ENCODE measurements around the gene DHODH.

DNA sequence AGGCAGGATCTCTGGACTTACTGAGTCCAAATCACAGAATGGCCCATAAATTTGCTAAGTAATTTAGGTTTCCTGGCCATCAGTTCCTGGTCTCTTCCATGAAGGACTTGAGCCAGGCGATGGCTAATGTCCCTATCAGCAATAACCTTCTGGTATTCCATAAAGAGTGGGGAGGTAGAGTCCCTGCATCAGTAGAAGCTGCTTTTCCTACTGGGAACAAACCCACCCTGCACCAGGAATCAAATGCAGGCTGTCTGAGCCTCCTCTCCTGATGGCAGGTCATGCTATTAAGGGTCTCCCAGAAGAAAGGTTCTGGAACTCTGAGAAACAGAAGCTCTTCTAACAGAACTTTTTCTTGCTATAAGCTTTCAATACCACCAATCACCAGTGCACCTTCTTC is 53.0 kb downstream of the DHODH start:
- no peak for TF ChIP-seq POLR2A (IDR thresholded peaks at IDR 0.05)
- TF ChIP-seq, protein P1, sequence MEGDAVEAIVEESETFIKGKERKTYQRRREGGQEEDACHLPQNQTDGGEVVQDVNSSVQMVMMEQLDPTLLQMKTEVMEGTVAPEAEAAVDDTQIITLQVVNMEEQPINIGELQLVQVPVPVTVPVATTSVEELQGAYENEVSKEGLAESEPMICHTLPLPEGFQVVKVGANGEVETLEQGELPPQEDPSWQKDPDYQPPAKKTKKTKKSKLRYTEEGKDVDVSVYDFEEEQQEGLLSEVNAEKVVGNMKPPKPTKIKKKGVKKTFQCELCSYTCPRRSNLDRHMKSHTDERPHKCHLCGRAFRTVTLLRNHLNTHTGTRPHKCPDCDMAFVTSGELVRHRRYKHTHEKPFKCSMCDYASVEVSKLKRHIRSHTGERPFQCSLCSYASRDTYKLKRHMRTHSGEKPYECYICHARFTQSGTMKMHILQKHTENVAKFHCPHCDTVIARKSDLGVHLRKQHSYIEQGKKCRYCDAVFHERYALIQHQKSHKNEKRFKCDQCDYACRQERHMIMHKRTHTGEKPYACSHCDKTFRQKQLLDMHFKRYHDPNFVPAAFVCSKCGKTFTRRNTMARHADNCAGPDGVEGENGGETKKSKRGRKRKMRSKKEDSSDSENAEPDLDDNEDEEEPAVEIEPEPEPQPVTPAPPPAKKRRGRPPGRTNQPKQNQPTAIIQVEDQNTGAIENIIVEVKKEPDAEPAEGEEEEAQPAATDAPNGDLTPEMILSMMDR (IDR thresholded peaks at IDR 0.05) = no peak

Measured in thyroid gland (tissue), 4 donors.